SK-N-MC (cell line): ENCODE measurements around the gene AGAP3.

Experiments used
- EZH2 ChIP-seq: fragments of 200-600 bp; sonication (generic); IDR thresholded peaks from one replicate; pipeline ENCODE4 v1.6.1; 2017; ENCODE audit warnings: antibody characterized with exemption
- FOXP2 ChIP-seq: optimal IDR thresholded peaks from 2 replicates; pipeline ENCODE3; 2011; ENCODE audit warnings: mild to moderate bottlenecking, moderate library complexity; ENCODE audit not compliant: insufficient read depth; ENCODE audit errors: extremely low read length, control extremely low read depth
- POLR2AphosphoS5 ChIP-seq: IDR thresholded peaks from 2 replicates; pipeline ENCODE4 v1.6.1; 2012; ENCODE audit warnings: mild to moderate bottlenecking, low read depth, low read length, borderline replicate concordance

DNA sequence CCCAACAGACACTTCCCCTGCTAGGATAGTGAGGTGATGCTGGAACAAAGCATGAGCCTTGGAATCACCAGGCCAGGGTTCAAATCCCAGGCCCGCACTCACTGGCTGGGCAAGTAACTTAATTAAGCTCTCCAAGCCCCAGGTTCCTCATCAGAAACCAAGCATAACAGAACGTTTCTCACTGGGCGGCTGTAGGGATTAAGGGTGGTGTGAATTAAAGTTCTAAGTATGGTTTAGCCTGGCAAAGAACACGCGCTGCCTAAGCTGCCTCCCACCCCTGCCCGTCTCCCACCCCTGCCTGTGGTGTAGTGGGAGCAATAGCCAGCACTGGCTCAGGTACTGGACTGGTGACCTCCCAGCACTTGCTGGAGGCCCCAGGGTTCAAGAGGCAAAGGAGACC lies 21.3 kb upstream of the AGAP3 start:
- no peak for TF ChIP-seq EZH2
- TF ChIP-seq POLR2AphosphoS5: no peak
- no peak for TF ChIP-seq FOXP2
